Activated CD4-positive, alpha-beta T cell treated with anti-CD3 and anti-CD28 coated beads for 4 hours (primary cell): ENCODE measurements around the gene SLX4IP.
"Not testable (repeated sequence)": the region's sequence is repeated elsewhere in the genome, so short reads cannot be mapped to it uniquely, and the experiment has no call there.

ENCODE experiments used
- DNase-seq, 2 donors: peaks; one replicate each; pipeline ENCODE4 v3.0.0-alpha.2; 2020

Gene SLX4IP

GRCh38 chr20:10613426-10613825 is 178.3 kb downstream of the SLX4IP start:
- not testable (repeated sequence) for DNase-seq

DNA sequence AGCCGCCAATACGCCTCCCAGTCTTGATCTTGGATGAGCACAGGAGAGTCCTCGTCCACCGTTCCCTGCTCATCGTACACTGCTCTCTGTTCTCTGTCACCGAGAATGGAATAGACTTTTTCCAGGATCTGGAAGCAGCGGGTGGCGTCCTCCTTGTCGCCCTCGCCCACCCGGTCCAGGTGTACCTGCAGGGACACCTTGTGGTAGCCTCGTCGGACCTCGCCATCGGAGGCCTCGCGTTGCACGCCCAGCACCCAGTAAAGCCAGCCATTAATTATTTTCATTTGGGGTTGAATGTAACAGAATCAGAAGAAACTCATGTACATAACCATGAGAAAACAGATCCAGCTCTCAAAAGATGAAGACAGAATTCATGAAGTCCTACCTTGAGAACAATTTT is 178.8 kb downstream of the SLX4IP start:
- DNase-seq = no peak

- no peak for DNase-seq
Observed at GRCh38 chr20:10616212-10616611, 181.1 kb downstream of the SLX4IP start.

DNA sequence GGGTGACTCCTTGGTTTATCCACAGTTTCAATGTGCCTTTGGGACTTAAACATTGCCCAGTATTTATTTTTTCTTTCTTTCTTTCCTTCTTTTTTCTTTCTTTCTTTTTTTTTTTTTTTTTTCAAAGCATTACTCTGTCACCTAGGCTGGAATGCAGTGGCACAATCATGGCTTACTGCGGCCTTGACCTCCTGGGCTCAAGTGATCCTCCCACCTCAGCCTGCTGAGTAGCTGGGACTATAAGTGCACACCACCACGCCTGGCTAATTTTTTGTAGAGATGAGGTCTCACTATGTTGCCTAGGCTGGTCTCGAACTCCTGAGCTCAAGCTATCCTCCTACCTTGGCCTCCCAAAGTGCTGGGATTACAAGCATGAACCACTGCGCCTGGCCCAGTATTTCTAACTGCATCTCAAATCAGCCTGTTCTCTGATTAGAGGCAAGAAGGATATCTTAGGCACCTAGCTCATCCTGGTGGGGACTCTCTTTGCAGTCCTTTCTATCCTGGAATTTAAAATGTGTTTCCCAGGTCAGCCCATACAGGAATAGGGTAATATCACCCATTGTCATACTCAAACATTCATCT is 182.5 kb downstream of the SLX4IP start:
- not testable (repeated sequence) for DNase-seq

- DNase-seq = no peak
Observed at GRCh38 chr20:10618611-10619245, 183.6 kb downstream of the SLX4IP start.

DNA sequence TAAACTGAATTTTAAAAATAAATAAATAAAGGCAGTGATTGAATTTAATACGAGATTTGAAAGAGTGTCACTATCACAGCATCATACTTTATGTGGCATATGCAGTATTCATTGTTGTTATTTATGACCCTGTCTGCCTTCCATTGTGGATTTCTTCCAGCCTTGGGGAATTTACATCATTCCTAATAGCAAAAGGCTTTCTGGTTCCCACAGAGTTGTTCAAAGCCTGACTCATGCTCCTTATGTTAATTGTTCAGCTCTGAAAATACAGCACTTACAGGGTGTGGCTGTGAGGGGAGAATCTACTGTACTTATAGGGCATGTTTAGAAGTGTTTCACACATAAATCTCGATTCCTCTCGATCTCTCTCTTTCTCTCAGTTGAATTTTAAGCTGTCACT is 184.3 kb downstream of the SLX4IP start:
- no peak for DNase-seq

- DNase-seq = no peak
Observed at GRCh38 chr20:10621149-10621548, 186.0 kb downstream of the SLX4IP start.

GRCh38 chr20:10622657-10623418 is 187.7 kb downstream of the SLX4IP start:
- no peak for DNase-seq

GRCh38 chr20:10625641-10626040 is 190.5 kb downstream of the SLX4IP start:
- DNase-seq = no peak

DNA sequence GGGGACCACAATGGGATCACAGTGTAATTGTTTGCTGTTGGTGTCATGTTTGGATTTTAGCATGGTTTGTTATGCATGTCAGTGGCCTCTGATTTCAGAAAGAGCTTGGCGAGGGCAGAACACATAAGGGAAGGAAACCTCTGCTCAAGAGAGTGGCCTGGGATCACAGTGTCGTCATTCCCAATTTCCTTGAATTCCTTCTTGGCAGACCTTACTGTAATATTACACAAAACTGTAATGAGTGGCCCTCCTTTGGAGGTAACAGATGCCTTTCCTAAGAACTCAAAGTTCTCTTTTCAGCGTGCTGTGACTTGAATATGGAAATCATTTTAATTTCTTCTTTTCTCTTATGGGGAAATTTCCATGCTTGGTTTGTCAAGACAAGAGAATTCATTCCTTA is 191.8 kb downstream of the SLX4IP start:
- DNase-seq = no peak

DNA sequence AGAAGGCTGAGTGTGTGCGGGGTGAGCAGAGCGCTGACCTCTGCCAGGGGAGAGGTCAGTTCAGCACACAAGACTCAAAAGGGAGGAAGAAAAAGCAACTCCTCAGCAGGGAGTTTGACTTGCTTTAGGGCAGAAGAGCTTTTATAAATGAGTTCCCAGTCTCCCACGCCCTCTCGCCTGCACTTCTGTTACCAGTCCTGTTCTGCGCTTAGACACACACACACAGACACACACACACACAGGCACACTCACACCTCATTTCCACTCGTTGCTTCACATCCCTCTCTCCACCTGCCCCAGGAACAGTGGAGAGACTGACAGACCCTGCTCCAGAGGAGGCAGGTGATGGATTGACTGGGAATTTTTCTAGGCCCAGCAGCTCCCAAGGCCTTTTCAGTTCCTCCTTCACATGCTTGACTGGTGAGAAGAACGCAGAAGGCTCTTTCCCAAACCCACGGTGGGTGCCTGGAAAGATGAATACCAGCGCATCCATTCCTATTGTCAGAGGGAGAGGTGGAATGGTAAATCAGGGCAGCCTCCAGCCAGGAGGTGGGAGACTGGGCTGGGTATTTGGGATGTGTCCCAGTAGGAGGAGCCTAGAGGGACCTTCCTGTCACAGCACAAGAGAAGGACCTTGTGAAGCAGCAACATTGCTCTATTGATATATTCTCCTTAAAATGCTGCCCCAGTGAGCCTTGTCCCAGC is 195.0 kb downstream of the SLX4IP start:
- DNase-seq = no peak

GRCh38 chr20:10631126-10631525 is 196.0 kb downstream of the SLX4IP start:
- no peak for DNase-seq

DNA sequence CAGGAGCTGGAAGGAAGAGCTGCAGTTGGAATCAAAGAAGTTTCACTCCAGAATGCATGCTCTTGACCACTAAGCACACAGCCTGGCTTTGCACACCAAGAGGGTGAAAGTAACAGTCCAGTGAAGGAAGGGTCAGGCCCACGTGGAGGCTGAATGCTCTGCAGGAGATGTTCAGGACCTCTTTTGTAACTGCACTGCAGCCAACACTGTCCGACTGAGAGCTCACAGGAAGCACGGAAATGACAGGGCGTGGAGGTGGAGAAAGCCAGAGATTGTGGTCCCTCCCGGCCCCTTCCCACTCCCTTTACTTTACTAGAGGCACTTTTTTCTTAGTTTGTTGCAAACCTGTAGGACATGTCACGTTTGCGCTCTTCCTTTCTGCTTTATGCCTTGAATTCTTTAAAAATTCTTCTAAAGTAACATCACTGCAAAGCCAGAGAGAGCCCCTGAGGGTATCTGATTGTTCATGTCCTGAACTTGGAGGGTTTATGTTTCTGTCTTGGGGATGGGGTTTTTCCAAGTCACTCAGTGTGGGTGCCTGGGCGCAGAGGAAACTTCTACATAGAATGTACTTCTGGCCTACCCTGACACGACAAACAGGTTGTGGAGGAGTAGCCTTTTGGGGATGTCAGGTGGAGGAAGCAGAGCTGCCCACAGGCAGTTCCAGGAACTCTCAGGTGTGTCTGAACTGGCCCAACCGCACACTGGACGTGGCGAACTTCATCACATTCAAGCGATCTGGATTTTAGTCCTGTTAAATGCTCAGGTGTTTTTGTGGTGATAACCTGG is 197.8 kb downstream of the SLX4IP start:
- no peak for DNase-seq

DNA sequence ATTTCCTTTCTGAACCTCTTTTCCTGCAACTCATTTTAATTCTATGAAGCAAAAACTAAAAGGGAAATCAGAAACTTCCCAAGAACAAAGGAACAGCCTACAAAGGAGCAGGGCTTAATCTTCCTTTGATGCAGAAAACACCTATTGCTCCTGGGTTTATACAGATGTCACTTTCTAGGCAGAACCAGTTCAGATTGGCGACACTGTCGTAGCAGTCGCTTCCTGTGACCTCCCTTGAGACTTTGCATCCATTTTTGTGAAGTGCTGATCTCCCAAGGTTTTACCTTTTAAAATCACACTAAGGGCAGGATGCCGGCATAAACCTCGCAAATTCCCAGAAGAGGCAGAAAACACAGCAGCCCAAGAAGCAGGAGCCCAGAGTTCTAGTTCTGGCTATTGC is 198.6 kb downstream of the SLX4IP start:
- no peak for DNase-seq

GRCh38 chr20:10634211-10634610 is 199.1 kb downstream of the SLX4IP start:
- DNase-seq = no peak

DNA sequence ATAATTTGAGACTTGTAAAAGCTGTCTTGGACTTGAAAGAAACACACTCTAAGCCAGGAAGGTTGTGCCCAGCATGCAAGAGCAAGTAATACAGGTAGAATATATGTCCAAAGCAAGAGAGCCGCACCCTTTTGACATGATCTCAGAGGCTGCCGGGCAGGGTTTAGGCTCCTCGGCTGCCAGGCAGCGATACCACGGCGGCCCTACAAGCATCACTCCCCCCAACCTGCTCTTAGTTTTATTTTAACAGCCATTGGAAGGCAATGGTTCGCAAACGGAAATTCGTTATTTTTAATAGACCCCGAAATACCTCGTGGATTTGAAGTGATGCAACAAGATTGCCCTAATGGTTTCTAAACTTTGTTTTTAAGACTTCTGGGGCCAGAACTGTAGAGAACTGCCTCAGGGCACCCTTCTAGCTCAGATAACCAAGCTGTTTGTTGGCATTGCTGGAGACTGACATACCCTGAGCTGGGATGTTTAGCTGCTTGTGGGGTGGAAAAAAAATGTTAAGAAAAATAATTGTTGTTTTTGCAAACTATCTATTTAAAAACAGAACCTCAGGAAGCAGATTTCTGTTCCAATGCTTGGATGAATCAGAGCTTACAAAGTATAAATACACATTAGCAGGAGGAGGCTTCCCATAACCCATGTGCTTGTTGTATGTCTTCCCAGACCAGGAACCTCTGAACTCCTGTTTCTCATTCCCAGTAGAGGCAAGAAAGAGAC is 199.7 kb downstream of the SLX4IP start:
- DNase-seq = no peak

DNA sequence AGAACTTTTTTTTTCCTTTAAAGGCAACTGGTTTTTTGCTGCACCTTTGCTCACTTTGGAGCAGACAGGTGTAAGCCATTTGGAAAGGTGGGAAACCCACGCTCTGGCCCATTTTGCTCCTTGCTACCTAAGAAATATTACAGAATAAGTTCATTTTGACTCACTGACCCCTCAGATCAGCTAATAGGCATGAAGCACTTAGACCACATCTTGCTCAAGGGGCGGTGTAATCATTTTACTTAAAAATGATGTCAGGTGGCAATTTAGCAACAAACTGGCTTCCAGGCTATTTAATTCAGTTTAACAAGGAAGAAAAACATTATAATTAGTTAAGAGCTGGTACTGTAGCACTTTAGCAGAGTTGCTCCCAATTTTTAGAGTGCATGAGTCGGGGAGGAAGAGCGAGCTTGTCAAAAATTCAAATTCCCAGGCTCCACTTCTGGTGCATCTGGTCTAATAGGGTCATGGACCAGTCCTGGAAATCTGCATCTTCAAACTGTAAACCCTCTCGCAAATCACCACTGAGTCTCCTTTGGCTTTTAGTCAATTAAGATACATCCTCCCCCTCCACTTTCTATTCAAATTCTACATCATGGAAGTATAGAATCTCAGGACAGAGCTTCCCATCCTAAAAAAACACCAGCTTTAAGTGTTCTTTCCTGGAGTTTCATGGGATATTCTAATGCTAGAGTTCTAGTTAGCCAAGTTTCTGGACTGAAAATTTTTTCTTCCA is 200.5 kb downstream of the SLX4IP start:
- no peak for DNase-seq

DNA sequence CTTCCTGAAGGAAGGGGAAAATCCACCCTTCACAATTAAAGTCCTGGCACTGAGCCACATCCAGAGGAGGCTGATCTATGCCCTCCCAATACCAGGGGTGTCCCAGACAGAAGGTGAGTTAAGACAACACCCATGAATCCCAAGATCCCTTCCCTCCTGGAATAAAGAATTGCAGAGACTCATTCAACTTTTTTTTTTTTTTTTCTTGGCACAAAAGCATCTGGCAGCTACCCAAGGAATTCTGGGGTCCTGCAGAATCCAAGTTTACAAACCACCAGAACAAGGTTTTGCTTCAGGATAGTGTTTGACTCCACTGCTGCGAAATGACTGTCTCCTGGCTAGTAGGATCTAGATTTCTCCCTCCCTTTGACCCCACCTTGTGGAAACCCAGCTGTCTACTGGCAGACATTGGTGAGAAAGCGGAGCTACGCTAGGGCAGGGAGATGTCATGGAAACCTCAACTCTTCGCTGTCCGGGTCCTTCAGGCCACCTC is 201.3 kb downstream of the SLX4IP start:
- DNase-seq = no peak

- no peak for DNase-seq
Observed at GRCh38 chr20:10637031-10637559, 202.0 kb downstream of the SLX4IP start.

DNA sequence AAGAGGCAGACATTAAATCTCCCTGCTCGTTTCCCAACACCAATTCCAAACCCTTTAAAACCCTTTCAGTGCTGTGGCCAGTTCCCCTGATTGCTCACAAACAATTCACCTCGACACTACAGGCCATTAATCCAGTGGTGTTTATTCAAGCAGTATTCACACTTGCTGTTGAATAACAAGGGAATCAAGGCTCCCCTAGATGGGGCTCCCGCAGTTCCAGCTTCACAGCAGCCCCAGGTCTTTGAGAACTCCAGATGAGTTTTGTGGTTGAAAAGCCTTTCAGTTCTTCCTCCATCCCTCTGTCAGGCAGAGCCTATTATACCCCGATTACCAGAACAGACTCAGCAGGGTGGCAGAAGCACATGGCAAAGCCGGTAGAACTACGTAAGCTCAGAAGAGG is 202.5 kb downstream of the SLX4IP start:
- DNase-seq = no peak
